ENCODE data around the gene RABEP2. TPM values are rescaled to one million over a fixed set of nuclear protein-coding genes. Genes with fewer than 3 reads are reported as not detected.
"Not testable (repeated sequence)": the region's sequence is repeated elsewhere in the genome, so short reads cannot be mapped to it uniquely, and the experiment has no call there.

The RABEP2 gene
- polyA plus RNA-seq, 3 donors: 26.0 to 32.0 (median 30.8) TPM

DNA sequence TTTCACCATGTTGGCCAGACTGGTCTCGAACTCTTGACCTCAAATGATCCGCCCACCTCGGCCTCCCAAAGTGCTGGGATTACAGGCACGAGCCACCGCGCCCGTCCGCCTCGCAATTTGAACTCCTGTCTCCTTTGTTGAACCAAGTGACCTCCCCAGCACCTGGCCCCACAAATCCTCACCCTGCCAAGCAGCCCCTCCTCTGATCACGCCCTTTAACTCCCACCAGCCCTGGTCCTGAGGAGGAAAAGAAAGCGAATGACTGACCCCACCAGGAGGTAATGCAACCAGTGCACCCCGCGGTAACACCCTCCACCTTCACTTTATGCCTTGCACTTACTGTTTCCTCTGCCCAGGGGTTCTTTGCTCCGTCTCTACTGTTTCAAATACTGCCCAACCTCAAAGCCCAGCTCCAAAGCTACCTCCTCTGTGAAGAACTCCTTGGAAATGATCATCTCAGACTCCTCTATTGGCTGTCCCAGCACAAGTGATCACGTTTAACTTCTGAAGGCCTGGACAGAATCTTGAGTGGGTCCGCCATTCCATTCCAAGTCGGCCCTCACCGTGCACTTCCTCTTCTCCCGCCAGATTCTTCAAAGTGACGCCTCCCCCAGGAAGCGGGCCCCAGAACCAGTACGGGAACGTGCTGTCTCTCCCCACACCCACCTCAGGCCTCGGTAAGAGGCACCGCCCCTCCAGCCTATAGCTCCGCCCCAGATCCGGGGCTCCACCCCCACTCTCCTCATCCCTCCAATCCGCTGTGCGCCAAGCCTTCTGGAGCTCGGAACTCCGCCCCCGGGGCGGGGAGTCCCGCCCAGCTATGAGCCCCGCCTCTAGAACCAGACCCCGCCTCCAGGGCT, 11.1 kb upstream of the RABEP2 start:
- peak; percentile 50 for DNase-seq

GRCh38 chr16:28935346-28935745, 10.3 kb upstream of the RABEP2 start:
- DNase-seq: no peak

DNA sequence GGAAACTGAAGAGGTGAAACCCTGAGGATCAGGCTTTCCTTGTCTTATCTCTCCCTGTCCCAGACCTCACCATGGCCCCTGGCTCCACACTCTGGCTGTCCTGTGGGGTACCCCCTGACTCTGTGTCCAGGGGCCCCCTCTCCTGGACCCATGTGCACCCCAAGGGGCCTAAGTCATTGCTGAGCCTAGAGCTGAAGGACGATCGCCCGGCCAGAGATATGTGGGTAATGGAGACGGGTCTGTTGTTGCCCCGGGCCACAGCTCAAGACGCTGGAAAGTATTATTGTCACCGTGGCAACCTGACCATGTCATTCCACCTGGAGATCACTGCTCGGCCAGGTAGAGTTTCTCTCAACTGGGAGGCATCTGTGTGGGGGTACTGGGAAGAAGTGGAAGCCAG, 8.1 kb upstream of the RABEP2 start:
- DNase-seq: no peak

DNA sequence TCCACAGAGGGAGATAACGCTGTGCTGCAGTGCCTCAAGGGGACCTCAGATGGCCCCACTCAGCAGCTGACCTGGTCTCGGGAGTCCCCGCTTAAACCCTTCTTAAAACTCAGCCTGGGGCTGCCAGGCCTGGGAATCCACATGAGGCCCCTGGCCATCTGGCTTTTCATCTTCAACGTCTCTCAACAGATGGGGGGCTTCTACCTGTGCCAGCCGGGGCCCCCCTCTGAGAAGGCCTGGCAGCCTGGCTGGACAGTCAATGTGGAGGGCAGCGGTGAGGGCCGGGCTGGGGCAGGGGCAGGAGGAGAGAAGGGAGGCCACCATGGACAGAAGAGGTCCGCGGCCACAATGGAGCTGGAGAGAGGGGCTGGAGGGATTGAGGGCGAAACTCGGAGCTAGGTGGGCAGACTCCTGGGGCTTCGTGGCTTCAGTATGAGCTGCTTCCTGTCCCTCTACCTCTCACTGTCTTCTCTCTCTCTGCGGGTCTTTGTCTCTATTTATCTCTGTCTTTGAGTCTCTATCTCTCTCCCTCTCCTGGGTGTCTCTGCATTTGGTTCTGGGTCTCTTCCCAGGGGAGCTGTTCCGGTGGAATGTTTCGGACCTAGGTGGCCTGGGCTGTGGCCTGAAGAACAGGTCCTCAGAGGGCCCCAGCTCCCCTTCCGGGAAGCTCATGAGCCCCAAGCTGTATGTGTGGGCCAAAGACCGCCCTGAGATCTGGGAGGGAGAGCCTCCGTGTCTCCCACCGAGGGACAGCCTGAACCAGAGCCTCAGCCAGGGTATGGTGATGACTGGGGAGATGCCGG, 7.5 kb upstream of the RABEP2 start:
- no peak for DNase-seq

DNA sequence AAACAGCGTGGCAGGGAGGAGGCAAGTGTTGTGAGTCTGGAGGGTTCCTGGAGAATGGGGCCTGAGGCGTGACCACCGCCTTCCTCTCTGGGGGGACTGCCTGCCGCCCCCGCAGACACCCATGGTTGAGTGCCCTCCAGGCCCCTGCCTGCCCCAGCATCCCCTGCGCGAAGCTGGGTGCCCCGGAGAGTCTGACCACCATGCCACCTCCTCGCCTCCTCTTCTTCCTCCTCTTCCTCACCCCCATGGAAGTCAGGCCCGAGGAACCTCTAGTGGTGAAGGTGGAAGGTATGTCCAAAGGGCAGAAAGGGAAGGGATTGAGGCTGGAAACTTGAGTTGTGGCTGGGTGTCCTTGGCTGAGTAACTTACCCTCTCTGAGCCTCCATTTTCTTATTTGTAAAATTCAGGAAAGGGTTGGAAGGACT, 6.8 kb upstream of the RABEP2 start, which contains the start of gene CD19:
TSS of gene CD19 (plus strand) at position 171 of the 425 bp plus-strand sequence. CDS start at position 201, 30 bp downstream.
- DNase-seq: no peak

GRCh38 chr16:28930652-28931051, 5.6 kb upstream of the RABEP2 start:
- DNase-seq: no peak

DNA sequence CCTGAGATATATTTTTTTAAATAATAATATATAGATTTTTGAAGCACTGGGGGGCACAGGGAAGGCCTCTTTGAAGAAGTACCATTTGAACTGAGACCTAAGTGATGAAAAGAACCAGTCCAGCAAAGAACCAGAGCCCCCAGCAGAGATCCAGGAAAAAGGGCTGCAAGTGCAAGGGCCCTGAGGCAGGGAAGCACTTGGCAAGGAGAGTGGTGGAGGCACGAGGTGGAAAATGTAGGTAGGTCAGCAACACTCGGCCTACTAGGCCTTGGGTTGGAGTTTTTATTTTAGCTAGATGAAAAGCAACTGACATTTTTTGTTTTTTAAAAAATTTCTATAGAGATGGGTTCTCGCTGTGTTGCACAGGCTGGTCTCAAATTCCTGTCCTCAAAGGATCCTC, 5.2 kb upstream of the RABEP2 start:
- DNase-seq: no peak

GRCh38 chr16:28927815-28928214, 2.8 kb upstream of the RABEP2 start:
- DNase-seq: no peak

DNA sequence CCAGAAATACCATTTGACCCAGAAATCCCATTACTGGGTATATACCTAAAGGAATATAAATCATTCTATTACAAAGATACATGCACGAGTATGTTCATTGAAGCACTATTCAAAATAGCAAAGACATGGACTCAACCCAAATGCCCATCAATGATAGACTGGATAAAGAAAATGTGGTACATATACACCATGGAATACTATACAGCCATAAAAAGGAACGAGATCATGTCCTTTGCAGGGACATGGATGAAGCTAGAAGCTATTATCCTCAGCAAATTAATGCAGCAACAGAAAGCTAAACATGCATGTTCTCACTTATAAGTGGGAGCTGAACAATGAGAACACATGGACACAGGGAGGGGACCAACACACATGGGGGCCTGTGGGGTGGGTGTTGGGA, 1.2 kb upstream of the RABEP2 start:
- not testable (repeated sequence) for DNase-seq

DNA sequence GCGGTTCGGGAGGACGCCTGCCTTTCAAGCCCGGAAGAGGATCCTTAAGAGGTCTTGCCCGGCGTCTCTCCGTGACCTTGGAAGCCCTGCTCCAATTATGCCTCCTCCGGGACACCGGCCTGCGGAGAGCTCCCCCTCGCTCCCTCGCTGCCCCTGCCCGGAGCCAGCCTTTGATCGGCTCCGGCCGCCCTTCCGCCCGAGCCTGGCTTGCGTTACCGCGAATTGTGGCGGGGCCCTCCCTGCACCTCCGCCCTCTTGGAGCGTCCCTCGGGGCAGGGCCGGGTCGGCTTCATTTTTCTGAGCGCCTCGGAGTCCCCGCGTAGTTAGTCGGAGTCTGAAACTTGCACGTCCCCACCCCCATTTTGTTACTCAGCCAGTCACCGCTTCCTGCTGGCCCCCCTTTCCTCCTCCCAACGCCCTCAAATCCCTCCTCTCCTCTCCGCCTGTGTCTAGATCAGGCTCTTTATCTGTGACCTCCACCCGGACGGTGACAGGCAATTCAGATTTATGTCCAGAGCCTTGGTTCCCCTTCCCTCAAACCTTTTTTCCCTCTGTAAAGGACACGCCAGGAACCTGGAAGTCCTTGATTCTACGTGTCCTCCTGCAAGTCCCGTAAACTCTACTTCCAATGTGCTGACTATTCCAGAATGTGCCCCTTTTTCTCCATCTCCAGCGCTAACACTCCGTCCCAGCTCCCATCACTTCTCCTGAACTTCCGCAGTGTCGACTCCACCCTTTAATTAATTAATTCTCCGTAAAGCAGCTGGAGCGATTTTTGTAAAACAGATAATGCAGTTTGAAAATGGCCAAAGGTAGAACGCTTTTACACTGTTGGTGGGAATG, 569 bp upstream of the RABEP2 start:
- peak; percentile 84 for DNase-seq

DNA sequence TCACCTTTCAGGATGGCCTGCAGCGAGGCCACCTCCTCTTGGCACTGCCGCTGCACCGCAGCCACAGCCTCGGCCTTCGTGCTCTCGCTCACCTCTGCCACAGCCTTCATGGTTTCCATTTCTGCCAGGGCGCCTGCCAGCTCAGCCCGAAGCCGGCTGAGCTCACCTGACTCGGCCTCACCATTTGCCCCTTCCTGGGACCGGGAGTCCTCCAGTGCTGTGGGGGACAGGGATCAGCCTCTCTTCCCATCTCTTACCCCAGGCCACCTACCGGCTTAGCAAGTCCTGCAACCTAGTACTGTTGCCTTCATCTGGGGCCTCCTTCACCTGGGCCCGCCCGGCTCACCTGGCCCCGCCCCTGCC, 658 bp downstream of the RABEP2 start:
- DNase-seq: no peak

DNA sequence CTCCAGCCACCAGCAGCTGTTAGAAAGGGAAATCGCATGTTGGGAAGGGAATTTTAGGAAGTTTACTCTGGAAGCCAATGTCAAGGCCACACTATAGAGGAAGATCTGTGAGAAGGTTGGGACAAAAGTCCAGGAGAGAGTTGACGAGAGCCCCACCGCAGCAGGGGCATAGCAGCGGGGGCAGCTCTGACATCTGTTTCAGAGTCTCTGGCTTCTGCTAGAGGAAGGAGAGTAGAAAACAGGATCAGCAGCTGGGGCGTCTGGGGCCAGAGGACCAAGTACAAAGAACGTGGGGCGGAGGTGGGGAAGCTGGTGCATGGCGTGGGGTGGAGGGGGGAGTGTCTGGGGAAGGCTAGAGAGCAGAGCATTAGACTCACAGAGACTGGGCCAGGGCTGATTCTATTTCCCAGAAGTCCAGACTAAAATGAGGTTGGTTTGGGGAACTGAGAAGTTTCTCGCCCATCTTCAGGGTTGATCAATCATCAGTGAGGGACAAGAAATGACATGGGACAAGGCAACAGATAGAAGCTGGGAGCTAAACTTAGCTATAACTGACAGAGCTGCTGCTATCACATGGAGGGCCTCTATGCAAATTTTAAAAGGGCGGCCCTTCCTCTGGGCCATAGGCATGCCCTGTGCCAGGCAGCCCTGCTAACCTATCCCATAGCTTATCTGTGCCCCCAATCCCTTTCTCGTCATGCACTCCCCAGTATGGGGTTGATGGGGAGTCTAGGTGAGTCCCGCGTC, 1.2 kb downstream of the RABEP2 start:
- no peak for DNase-seq

DNA sequence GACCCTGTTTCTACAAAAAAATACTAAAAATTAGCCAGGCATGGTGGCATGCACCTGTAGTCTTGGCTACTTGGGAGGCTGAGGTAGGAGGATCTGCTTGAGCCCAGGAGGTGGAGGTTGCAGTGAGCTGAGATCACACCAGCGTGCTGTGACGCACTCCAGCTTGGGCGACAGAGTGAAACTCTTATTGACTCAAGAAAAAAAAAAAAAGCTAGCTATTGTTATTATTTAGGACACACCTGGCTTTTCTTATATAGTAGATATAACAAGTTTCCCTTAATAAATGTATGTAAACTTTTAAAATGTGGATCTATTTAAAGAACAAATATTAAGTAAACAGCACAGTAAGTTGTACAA, 1.8 kb downstream of the RABEP2 start:
- no peak for DNase-seq

- DNase-seq: no peak
These were observed 6.3 kb downstream of the RABEP2 start for GRCh38 chr16:28918698-28919097.

- no peak for DNase-seq
These were observed 7.9 kb downstream of the RABEP2 start for GRCh38 chr16:28917095-28917494.

- DNase-seq: no peak
These were observed 9.9 kb downstream of the RABEP2 start for GRCh38 chr16:28915181-28915580.

DNA sequence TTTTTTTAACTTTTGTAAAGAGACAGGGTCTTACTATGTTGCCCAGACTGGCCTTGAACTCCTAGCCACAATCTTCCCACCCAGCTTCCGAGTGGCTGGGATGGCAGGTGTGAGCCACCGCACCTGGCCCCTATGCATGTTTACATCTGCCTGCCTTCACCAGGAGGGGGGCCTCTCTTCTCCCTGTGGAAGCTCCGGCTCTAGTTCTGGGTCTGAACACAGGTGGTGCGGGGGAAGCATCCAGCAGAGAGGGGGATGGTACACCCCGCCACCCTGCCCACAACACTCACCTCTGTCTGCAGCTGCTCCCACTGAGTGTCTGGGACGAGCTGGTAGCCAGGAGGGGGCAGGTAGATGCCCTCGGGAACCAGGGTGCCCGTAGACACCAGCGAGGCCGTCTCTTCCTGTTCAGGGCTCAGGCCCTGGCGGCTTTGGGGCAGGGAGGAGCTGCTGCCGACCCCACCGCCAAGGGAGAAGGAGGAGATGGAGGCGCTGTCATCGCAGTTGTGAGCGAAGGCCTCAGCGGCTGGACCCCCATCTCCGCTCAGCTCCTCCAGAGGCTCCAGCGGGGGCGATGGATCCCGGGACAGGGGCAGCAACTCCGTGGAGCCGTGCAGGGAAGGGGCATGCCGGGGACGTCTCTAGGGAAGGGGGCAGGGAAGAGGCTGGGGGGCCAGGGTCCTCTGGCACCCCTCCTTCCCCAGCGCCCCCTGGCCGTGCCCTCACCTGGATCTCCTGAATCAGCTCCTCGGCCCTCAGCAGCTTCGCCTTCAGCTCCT, 10.9 kb downstream of the RABEP2 start:
- no peak for DNase-seq

DNA sequence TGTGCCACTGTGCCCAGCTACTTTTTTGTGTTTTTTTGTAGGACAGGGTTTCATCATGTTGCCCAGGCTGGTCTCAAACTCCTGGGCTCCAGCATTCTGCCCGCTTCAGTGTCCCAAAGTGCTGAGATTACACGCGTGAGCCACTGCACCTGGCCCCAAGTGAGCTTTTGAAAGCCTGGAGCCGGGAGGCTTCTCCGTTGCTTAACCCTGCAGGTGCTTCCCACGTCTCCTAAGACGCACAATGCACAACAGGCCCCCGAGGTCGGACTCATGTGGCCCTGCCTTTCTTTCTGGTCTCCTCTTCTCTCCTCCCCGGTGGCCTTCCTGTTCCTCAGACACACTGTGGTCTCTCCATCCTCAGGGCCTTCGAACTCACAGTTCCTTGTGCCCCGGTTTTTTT, 12.5 kb downstream of the RABEP2 start:
- DNase-seq: no peak

GRCh38 chr16:28910086-28911031, 14.7 kb downstream of the RABEP2 start:
- DNase-seq: no peak
